Activated T-helper 2 cell treated with anti-CD3 and anti-CD28 coated beads, Interferon-gamma antibody, Interleukin-2, Interleukin-4, amounts not matched to agents 10 μg/mL and 5 μg/mL and 100 μg/mL, durations not matched to agents 14 hours and 24 hours and 36 hours (primary cell): Measurements from ENCODE around the gene CLDND1. TPM values are rescaled to one million over a fixed set of nuclear protein-coding genes. Genes with fewer than 3 reads are reported as not detected.

ENCODE experiments used
- DNase-seq: peaks from one replicate; pipeline ENCODE4 v3.0.0; 2021; ENCODE audit warnings: low spot score
- H3K27ac Mint-ChIP-seq: one replicate; pipeline ENCODE4 v1.8.0; 2021; ENCODE audit warnings: mixed read lengths
- H3K27me3 Mint-ChIP-seq: one replicate; pipeline ENCODE4 v1.8.0; 2021; ENCODE audit warnings: low read depth, mixed read lengths
- H3K36me3 Mint-ChIP-seq: one replicate; pipeline ENCODE4 v1.8.0; 2021; ENCODE audit warnings: low read depth, mixed read lengths
- H3K4me1 Mint-ChIP-seq: one replicate; pipeline ENCODE4 v1.8.0; 2021; ENCODE audit warnings: low read depth, mixed read lengths
- H3K4me3 Mint-ChIP-seq: one replicate; pipeline ENCODE4 v1.8.0; 2021; ENCODE audit warnings: low read depth, mild to moderate bottlenecking, moderate library complexity, mixed read lengths
- H3K9me3 Mint-ChIP-seq: one replicate; pipeline ENCODE4 v1.8.0; 2021; ENCODE audit warnings: mixed read lengths
- intact Hi-C: fragments of 100-400 bp; cut with micrococcal nuclease; formaldehyde crosslinking; loops from one replicate; pipeline ENCODE4 v1.15.1; 2023
- total RNA-seq: library from RNA; stranded (reverse); gene quantifications from 2 replicates; pipeline ENCODE4 v1.2.3, GENCODE V29; 2022

CLDND1 gene
- total RNA-seq, 1 donor from 2014 or later = 338 TPM

- peaks cover 47% of the 10 kb centered on the region for H3K36me3 Mint-ChIP-seq
- intact Hi-C loops = loop anchor here (1.0 kb wide), 1 partner anchor 10 kb away; no protein-coding TSS in a partner anchor
These were observed 23.2 kb upstream of the CLDND1 start for GRCh38 chr3:98545940-98546339.

GRCh38 chr3:98542623-98543022 lies 19.9 kb upstream of the CLDND1 start:
- H3K4me3 Mint-ChIP-seq = no peak overlapping the region
- H3K9me3 Mint-ChIP-seq = peaks cover 7% of the 10 kb centered on the region
- peak overlapping the region; percentile 62 for H3K27ac Mint-ChIP-seq
- H3K27me3 Mint-ChIP-seq = no peaks in the 10 kb centered on the region
- peaks cover 59% of the 10 kb centered on the region for H3K4me1 Mint-ChIP-seq
- no peak for DNase-seq
- peaks cover 21% of the 10 kb centered on the region for H3K36me3 Mint-ChIP-seq
- intact Hi-C loops = no loop called here

More at GRCh38 chr3:98545940-98546339, 23.2 kb upstream of the CLDND1 start:
- Mint-ChIP-seq H3K9me3 (peaks cover 6% of the 10 kb centered on the region), H3K4me1 (peaks cover 69% of the 10 kb centered on the region), H3K4me3 (peak overlapping the region; percentile 71), H3K27me3 (no peaks in the 10 kb centered on the region), H3K27ac (peak overlapping the region; percentile 97)
- no peak for DNase-seq

GRCh38 chr3:98541695-98542094 lies 19.0 kb upstream of the CLDND1 start:
- Mint-ChIP-seq H3K36me3 (peaks cover 22% of the 10 kb centered on the region), H3K4me1 (peaks cover 62% of the 10 kb centered on the region)

GRCh38 chr3:98540346-98540745 lies 17.6 kb upstream of the CLDND1 start:
- no peak overlapping the region for H3K4me3 Mint-ChIP-seq
- H3K27ac Mint-ChIP-seq = peak overlapping the region; percentile 17
- intact Hi-C loops = loop anchor here (1.0 kb wide), 1 partner anchor 25 kb away; no protein-coding TSS in a partner anchor
- peaks cover 23% of the 10 kb centered on the region for H3K36me3 Mint-ChIP-seq
- peaks cover 63% of the 10 kb centered on the region for H3K4me1 Mint-ChIP-seq
- H3K27me3 Mint-ChIP-seq = no peaks in the 10 kb centered on the region
- DNase-seq = no peak
- peaks cover 7% of the 10 kb centered on the region for H3K9me3 Mint-ChIP-seq

More at GRCh38 chr3:98541695-98542094, 19.0 kb upstream of the CLDND1 start:
- H3K4me3 Mint-ChIP-seq = no peak overlapping the region
- H3K27me3 Mint-ChIP-seq = no peaks in the 10 kb centered on the region
- intact Hi-C loops = no loop called here
- H3K27ac Mint-ChIP-seq = peak overlapping the region; percentile 81
- no peak for DNase-seq
- peaks cover 7% of the 10 kb centered on the region for H3K9me3 Mint-ChIP-seq

GRCh38 chr3:98536456-98537017 lies 13.8 kb upstream of the CLDND1 start:
- Mint-ChIP-seq H3K27ac (peak overlapping the region; percentile 76), H3K9me3 (peaks cover 5% of the 10 kb centered on the region), H3K36me3 (peaks cover 29% of the 10 kb centered on the region), H3K4me1 (peaks cover 54% of the 10 kb centered on the region), H3K4me3 (peak overlapping the region; percentile 60), H3K27me3 (no peaks in the 10 kb centered on the region)
- intact Hi-C loops = loop anchor here (1.0 kb wide), 4 partner anchors 8 to 29 kb away; partner anchors contain the start of gene CLDND1
- no peak for DNase-seq

- H3K27ac Mint-ChIP-seq = no peak overlapping the region
- H3K9me3 Mint-ChIP-seq = peaks cover 4% of the 10 kb centered on the region
- H3K4me1 Mint-ChIP-seq = peaks cover 58% of the 10 kb centered on the region
- no peaks in the 10 kb centered on the region for H3K27me3 Mint-ChIP-seq
- DNase-seq = no peak
- intact Hi-C loops = no loop called here
- peaks cover 43% of the 10 kb centered on the region for H3K36me3 Mint-ChIP-seq
- peak overlapping the region; percentile 28 for H3K4me3 Mint-ChIP-seq
These were observed 12.0 kb upstream of the CLDND1 start for GRCh38 chr3:98534734-98535133.

- H3K27ac Mint-ChIP-seq = no peak overlapping the region
- intact Hi-C loops = no loop called here
- DNase-seq = no peak
- peaks cover 4% of the 10 kb centered on the region for H3K9me3 Mint-ChIP-seq
- H3K4me3 Mint-ChIP-seq = peak overlapping the region; percentile 72
- peaks cover 44% of the 10 kb centered on the region for H3K36me3 Mint-ChIP-seq
- no peaks in the 10 kb centered on the region for H3K27me3 Mint-ChIP-seq
- peaks cover 57% of the 10 kb centered on the region for H3K4me1 Mint-ChIP-seq
These were observed 11.5 kb upstream of the CLDND1 start for GRCh38 chr3:98534168-98534567.

GRCh38 chr3:98532709-98533571 lies 10.2 kb upstream of the CLDND1 start:
- Mint-ChIP-seq H3K4me1 (peaks cover 60% of the 10 kb centered on the region), H3K9me3 (no peaks in the 10 kb centered on the region), H3K27ac (peak overlapping the region; percentile 59), H3K27me3 (no peaks in the 10 kb centered on the region), H3K36me3 (peaks cover 46% of the 10 kb centered on the region), H3K4me3 (peak overlapping the region; percentile 72)
- intact Hi-C loops = no loop called here
- no peak for DNase-seq

GRCh38 chr3:98532275-98532637 lies 9.6 kb upstream of the CLDND1 start:
- intact Hi-C loops = no loop called here
- Mint-ChIP-seq H3K36me3 (peaks cover 50% of the 10 kb centered on the region), H3K9me3 (no peaks in the 10 kb centered on the region), H3K4me1 (peaks cover 66% of the 10 kb centered on the region), H3K27me3 (no peaks in the 10 kb centered on the region), H3K27ac (peak overlapping the region; percentile 59), H3K4me3 (peak overlapping the region; percentile 72)
- DNase-seq = no peak

- no peak for DNase-seq
- H3K4me1 Mint-ChIP-seq = peaks cover 64% of the 10 kb centered on the region
- H3K9me3 Mint-ChIP-seq = no peaks in the 10 kb centered on the region
- H3K4me3 Mint-ChIP-seq = peak within 1 kb of the TSS; percentile 72
- no peaks in the 10 kb centered on the region for H3K27me3 Mint-ChIP-seq
- peaks cover 53% of the 10 kb centered on the region for H3K36me3 Mint-ChIP-seq
- intact Hi-C loops = no loop called here
- peak within 1 kb of the TSS; percentile 59 for H3K27ac Mint-ChIP-seq
These were observed 9.0 kb upstream of the CLDND1 start, which contains the start of gene GPR15 for GRCh38 chr3:98531622-98532274. TSS of gene GPR15 (plus strand) at chr3:98531978. CDS start at chr3:98532034, 56 bp downstream.

GRCh38 chr3:98530676-98531075 lies 8.0 kb upstream of the CLDND1 start:
- Mint-ChIP-seq H3K36me3 (peaks cover 48% of the 10 kb centered on the region), H3K27me3 (no peaks in the 10 kb centered on the region), H3K27ac (peak overlapping the region; percentile 48), H3K4me3 (peak overlapping the region; percentile 38), H3K4me1 (peaks cover 61% of the 10 kb centered on the region), H3K9me3 (no peaks in the 10 kb centered on the region)
- intact Hi-C loops = no loop called here
- DNase-seq = no peak

GRCh38 chr3:98529856-98530459 lies 7.3 kb upstream of the CLDND1 start:
- Mint-ChIP-seq H3K9me3 (no peaks in the 10 kb centered on the region), H3K4me3 (peak overlapping the region; percentile 51), H3K27ac (peak overlapping the region; percentile 84), H3K27me3 (no peaks in the 10 kb centered on the region), H3K36me3 (peaks cover 54% of the 10 kb centered on the region), H3K4me1 (peaks cover 68% of the 10 kb centered on the region)
- intact Hi-C loops = loop anchor here (10.0 kb wide), 2 partner anchors 445 to 765 kb away; partner anchors contain the start of gene ARL6
- no peak for DNase-seq
